GM20431 (cell line): ENCODE measurements around the gene NEK6.

ENCODE experiments used
- in situ Hi-C: fragments of 300-500 bp; cut with MseI, MboI; formaldehyde crosslinking; loops from one replicate; pipeline ENCODE4 v1.15.0; 2020; ENCODE audit warnings: low sequenced_read_pairs; ENCODE audit not compliant: unreplicated experiment

Gene NEK6

GRCh38 chr9:124272979-124273378, 15.2 kb downstream of the NEK6 start:
- in situ Hi-C loops: no loop called here

- in situ Hi-C loops: no loop called here
Observed at GRCh38 chr9:124273427-124274160, 15.8 kb downstream of the NEK6 start.

GRCh38 chr9:124274226-124274625, 16.5 kb downstream of the NEK6 start:
- in situ Hi-C loops: no loop called here

- in situ Hi-C loops: no loop called here
Observed at GRCh38 chr9:124274738-124275137, 17.0 kb downstream of the NEK6 start.

- in situ Hi-C loops: no loop called here
Observed at GRCh38 chr9:124277420-124277819, 19.7 kb downstream of the NEK6 start.

- in situ Hi-C loops: no loop called here
Observed at GRCh38 chr9:124278054-124278540, 20.3 kb downstream of the NEK6 start.

- in situ Hi-C loops: no loop called here
Observed at GRCh38 chr9:124279531-124280175, 21.9 kb downstream of the NEK6 start.

- in situ Hi-C loops: no loop called here
Observed at GRCh38 chr9:124280176-124280691, 22.5 kb downstream of the NEK6 start.

- in situ Hi-C loops: no loop called here
Observed at GRCh38 chr9:124281931-124282371, 24.2 kb downstream of the NEK6 start.

GRCh38 chr9:124282442-124283227, 24.9 kb downstream of the NEK6 start:
- in situ Hi-C loops: no loop called here

GRCh38 chr9:124283228-124283814, 25.6 kb downstream of the NEK6 start:
- in situ Hi-C loops: no loop called here

- in situ Hi-C loops: no loop called here
Observed at GRCh38 chr9:124284237-124284831, 26.6 kb downstream of the NEK6 start.

- in situ Hi-C loops: no loop called here
Observed at GRCh38 chr9:124284940-124285441, 27.2 kb downstream of the NEK6 start.

GRCh38 chr9:124285490-124285889, 27.7 kb downstream of the NEK6 start:
- in situ Hi-C loops: no loop called here

GRCh38 chr9:124285903-124286291, 28.1 kb downstream of the NEK6 start:
- in situ Hi-C loops: no loop called here

GRCh38 chr9:124286292-124286931, 28.7 kb downstream of the NEK6 start:
- in situ Hi-C loops: no loop called here

GRCh38 chr9:124290053-124290591, 32.4 kb downstream of the NEK6 start:
- in situ Hi-C loops: no loop called here

- in situ Hi-C loops: no loop called here
Observed at GRCh38 chr9:124290743-124291554, 33.2 kb downstream of the NEK6 start.
